HL-60 (cell line): Measurements from ENCODE around the gene EP400.
A peak's percentile ranks its signal among the peaks of the same experiment; 100 is the strongest.

Source experiments
- DNase-seq, 2 experiments: peaks; one replicate each; pipeline ENCODE4 v3.0.0-alpha.2; 2010 to 2020; ENCODE audit warnings: low read depth in 1 of 2, low spot score in 1 of 2
- H3K27ac ChIP-seq: fragments of 250-450 bp; sonication (Bioruptor Pico); replicated peaks from 2 replicates; pipeline ENCODE4 v1.5.1; 2020; ENCODE audit warnings: mild to moderate bottlenecking, moderate library complexity
- H3K27me3 ChIP-seq: fragments of 250-450 bp; sonication (Bioruptor Pico); 2 replicates; pipeline ENCODE4 v1.5.1; 2021; ENCODE audit warnings: mild to moderate bottlenecking, moderate library complexity; ENCODE audit not compliant: insufficient read depth, poor library complexity, severe bottlenecking
- H3K4me3 ChIP-seq: replicated peaks from 2 replicates; pipeline ENCODE4 v1.5.1; 2011; ENCODE audit warnings: mild to moderate bottlenecking, control low read depth, low read length; ENCODE audit not compliant: insufficient read depth
- GABPA ChIP-seq: IDR thresholded peaks from 2 replicates; pipeline ENCODE4 v1.6.1; 2012; ENCODE audit warnings: low read depth
- POLR2AphosphoS5 ChIP-seq: IDR thresholded peaks from 2 replicates; pipeline ENCODE4 v1.6.1; 2012; ENCODE audit warnings: low read depth
- SPI1 ChIP-seq: IDR thresholded peaks from 2 replicates; pipeline ENCODE4 v1.6.1; 2012; ENCODE audit warnings: low read depth, mild to moderate bottlenecking, borderline replicate concordance
- TF ChIP-seq, protein P1 (sequence below): IDR thresholded peaks from 2 replicates; pipeline ENCODE4 v1.6.1; 2012; ENCODE audit warnings: low read depth; ENCODE audit not compliant: insufficient replicate concordance
- TF ChIP-seq, protein P2 (sequence below): IDR thresholded peaks from one replicate; pipeline ENCODE4 v1.5.1; 2011; ENCODE audit warnings: low read length, control low read depth, inconsistent platforms; ENCODE audit not compliant: insufficient read depth

Gene EP400

DNA sequence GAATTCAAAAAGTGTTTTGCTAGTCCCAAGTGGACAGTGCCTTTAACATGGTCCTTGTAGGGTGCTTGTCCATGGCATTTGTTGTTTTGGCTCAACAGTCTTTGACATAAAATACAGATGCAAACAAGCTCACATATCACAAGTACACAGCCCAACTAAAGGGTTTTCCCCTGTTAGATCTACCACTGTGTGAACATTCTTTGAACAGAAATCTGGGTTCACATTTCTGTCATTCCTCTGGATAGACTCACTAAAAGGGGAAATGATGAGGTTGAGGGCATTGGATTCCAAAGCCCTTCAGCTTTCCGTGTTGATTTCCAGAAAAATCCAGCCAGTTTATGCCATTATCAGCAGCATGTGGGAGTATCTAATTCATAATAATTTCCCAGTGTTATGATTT lies 54.1 kb downstream of the EP400 start:
- TF ChIP-seq, protein P1, sequence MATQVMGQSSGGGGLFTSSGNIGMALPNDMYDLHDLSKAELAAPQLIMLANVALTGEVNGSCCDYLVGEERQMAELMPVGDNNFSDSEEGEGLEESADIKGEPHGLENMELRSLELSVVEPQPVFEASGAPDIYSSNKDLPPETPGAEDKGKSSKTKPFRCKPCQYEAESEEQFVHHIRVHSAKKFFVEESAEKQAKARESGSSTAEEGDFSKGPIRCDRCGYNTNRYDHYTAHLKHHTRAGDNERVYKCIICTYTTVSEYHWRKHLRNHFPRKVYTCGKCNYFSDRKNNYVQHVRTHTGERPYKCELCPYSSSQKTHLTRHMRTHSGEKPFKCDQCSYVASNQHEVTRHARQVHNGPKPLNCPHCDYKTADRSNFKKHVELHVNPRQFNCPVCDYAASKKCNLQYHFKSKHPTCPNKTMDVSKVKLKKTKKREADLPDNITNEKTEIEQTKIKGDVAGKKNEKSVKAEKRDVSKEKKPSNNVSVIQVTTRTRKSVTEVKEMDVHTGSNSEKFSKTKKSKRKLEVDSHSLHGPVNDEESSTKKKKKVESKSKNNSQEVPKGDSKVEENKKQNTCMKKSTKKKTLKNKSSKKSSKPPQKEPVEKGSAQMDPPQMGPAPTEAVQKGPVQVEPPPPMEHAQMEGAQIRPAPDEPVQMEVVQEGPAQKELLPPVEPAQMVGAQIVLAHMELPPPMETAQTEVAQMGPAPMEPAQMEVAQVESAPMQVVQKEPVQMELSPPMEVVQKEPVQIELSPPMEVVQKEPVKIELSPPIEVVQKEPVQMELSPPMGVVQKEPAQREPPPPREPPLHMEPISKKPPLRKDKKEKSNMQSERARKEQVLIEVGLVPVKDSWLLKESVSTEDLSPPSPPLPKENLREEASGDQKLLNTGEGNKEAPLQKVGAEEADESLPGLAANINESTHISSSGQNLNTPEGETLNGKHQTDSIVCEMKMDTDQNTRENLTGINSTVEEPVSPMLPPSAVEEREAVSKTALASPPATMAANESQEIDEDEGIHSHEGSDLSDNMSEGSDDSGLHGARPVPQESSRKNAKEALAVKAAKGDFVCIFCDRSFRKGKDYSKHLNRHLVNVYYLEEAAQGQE = no peak
- H3K27me3 ChIP-seq = no peaks in the 10 kb centered on the region
- no peak for DNase-seq
- no peak overlapping the region for H3K4me3 ChIP-seq
- no peak overlapping the region for H3K27ac ChIP-seq

DNA sequence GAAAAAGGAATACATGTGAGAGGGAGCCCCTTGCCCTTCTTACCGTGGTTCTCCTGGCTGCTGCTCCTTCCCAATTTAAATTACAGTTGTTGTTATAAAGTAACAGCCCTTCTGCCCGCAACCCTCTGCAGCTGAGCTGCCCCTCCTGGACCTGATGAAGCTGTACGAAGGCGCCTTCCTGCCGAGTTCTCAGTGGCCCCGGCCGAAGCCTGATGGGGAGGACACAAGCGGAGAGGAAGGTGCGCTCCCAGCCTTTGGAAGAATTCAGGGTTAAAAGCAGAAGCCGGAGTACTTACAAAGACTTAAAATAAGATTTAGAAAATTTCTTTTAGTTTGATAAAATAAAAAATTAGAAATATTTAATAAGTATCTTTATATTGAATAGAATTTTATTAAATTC lies 55.2 kb downstream of the EP400 start:
- no peak for DNase-seq
- no peaks in the 10 kb centered on the region for H3K27me3 ChIP-seq
- no peak overlapping the region for H3K4me3 ChIP-seq
- TF ChIP-seq GABPA (no peak), POLR2AphosphoS5 (no peak)
- TF ChIP-seq, protein P2, sequence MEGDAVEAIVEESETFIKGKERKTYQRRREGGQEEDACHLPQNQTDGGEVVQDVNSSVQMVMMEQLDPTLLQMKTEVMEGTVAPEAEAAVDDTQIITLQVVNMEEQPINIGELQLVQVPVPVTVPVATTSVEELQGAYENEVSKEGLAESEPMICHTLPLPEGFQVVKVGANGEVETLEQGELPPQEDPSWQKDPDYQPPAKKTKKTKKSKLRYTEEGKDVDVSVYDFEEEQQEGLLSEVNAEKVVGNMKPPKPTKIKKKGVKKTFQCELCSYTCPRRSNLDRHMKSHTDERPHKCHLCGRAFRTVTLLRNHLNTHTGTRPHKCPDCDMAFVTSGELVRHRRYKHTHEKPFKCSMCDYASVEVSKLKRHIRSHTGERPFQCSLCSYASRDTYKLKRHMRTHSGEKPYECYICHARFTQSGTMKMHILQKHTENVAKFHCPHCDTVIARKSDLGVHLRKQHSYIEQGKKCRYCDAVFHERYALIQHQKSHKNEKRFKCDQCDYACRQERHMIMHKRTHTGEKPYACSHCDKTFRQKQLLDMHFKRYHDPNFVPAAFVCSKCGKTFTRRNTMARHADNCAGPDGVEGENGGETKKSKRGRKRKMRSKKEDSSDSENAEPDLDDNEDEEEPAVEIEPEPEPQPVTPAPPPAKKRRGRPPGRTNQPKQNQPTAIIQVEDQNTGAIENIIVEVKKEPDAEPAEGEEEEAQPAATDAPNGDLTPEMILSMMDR = no peak
- TF ChIP-seq, protein P1 = no peak
- no peak overlapping the region for H3K27ac ChIP-seq

DNA sequence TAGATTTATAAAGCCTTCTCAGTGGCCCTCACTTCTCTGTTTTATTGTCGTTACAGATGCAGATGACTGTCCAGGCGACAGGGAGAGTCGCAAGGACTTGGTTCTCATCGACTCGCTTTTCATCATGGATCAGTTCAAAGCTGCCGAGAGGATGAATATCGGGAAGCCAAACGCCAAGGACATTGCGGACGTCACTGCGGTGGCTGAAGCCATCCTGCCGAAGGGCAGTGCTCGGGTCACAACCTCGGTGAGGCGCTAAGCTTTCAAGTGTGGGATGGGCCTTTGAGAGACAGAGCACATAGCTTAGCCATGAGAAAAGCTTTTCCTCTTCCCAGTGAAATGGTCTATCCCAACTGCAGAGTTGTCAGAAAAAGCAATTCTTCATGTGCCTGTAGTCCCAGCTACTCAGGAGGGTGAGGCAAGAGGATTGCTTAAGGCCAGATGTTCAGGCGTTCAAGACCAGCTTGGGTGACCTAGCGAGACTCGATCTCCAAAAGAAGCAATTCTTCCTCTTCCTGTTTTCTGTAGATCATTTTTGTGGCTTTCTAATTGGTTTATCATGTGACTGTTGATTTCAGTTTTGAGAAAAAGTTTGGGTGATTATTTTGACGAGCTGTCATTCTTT lies 56.4 kb downstream of the EP400 start:
- H3K27me3 ChIP-seq = no peaks in the 10 kb centered on the region
- H3K27ac ChIP-seq = no peak overlapping the region; the same call in 1 of the 2 replicates
- DNase-seq = peak in 1 of 2 experiments; percentile 84
- no peak overlapping the region for H3K4me3 ChIP-seq
- TF ChIP-seq GABPA = no peak
- peak; percentile 77 for TF ChIP-seq SPI1
- TF ChIP-seq, protein P1 = no peak

DNA sequence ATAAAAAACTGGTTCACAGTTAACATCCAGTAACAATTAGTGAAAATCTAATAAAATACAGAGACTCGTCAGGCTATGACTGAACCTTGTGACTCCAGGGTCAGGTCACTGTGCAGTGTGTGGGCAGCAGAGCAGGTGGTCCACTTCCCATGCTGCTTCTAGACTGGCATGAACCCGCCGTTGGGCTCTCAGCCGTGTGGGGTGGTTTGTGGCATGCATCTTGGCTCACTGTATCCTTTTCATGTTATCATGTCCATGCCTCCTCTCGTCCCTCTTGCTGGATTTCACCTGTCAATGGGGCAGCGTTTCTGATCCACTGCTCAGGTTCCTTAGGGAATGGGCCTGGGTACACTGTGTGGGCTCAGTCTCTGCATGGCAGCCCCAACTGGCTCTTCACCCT lies 57.3 kb downstream of the EP400 start:
- H3K27ac ChIP-seq = peak overlapping the region; percentile 20; the same call in 1 of the 2 replicates
- H3K4me3 ChIP-seq = no peak overlapping the region
- H3K27me3 ChIP-seq = no peaks in the 10 kb centered on the region
- no peak for TF ChIP-seq SPI1
- TF ChIP-seq, protein P1 = no peak
- TF ChIP-seq, protein P2 = no peak
- no peak for TF ChIP-seq POLR2AphosphoS5
- no peak for TF ChIP-seq GABPA
- DNase-seq = no peak
